VCaP (cell line): ENCODE results near the gene HAPSTR1.

Source experiments
- H3K27ac ChIP-seq: fragments of 450-650 bp; 2 replicates; pipeline ENCODE4 v1.5.1; 2017
- TF ChIP-seq, protein P1 (sequence below): fragments of 450-650 bp; conservative IDR thresholded peaks from 2 replicates; pipeline ENCODE4 v1.5.1; 2017; ENCODE audit warnings: mild to moderate bottlenecking, moderate library complexity

Gene HAPSTR1

DNA sequence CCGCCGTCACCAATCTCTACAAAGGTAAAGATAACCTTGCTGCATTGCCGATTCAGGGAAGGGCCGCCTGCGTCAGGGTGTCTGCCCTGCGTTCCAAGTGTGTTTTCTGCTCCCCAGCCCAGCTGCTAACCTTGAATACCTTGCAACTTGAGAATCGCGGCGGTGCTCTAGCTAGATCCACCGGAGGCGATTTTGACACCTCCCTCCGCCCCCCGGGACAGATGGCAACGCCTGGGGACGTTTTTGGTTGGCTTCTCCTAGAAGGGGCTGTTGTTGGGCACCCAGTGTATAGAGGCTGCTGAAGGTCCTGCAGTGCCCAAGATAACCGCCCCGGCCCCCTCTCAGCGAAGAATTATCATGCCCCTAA is 1.5 kb downstream of the HAPSTR1 start:
- peak overlapping the region; percentile 89 for H3K27ac ChIP-seq
- TF ChIP-seq, protein P1, sequence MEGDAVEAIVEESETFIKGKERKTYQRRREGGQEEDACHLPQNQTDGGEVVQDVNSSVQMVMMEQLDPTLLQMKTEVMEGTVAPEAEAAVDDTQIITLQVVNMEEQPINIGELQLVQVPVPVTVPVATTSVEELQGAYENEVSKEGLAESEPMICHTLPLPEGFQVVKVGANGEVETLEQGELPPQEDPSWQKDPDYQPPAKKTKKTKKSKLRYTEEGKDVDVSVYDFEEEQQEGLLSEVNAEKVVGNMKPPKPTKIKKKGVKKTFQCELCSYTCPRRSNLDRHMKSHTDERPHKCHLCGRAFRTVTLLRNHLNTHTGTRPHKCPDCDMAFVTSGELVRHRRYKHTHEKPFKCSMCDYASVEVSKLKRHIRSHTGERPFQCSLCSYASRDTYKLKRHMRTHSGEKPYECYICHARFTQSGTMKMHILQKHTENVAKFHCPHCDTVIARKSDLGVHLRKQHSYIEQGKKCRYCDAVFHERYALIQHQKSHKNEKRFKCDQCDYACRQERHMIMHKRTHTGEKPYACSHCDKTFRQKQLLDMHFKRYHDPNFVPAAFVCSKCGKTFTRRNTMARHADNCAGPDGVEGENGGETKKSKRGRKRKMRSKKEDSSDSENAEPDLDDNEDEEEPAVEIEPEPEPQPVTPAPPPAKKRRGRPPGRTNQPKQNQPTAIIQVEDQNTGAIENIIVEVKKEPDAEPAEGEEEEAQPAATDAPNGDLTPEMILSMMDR: no peak

DNA sequence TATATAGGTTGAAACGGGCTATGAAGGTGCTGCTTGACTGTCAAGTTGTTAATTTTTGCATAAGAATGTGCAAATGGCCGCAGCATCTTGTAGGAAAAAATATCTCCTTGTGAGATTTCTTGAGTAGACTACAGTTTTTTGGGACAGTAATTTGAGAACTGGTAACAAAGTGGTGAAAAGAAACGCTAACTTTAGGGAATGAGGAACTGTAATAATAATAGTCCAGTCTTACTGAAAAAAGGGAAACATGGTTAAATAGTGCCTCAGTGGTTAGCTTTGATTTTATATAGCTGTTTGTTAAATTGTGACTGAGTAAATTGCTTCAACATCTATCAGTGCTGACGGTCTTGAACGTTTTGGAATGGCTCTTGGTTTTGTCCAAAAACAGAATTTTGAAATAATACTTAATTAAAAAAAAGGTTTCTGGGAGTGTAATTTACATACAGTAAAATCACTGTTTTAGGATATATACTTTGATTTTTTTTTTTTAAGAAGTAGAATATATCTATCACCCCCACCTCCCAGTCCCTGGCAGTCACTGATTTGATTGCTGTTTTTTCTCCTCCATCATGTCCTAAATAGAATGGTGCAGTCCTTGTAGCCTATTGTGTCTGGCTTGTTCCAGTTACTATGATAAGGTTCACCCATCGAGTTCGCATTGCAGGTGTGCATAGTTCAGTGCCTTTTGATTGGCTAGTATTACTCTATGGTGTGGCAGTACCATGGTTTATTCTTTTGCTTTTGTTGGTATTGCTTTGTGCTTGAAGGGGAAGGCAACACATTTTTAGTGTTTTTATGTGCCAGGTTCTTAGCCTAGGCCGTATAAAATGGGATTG is 2.8 kb downstream of the HAPSTR1 start:
- TF ChIP-seq, protein P1: no peak
- peak overlapping the region; percentile 89; the same call in 1 of the 2 replicates for H3K27ac ChIP-seq

DNA sequence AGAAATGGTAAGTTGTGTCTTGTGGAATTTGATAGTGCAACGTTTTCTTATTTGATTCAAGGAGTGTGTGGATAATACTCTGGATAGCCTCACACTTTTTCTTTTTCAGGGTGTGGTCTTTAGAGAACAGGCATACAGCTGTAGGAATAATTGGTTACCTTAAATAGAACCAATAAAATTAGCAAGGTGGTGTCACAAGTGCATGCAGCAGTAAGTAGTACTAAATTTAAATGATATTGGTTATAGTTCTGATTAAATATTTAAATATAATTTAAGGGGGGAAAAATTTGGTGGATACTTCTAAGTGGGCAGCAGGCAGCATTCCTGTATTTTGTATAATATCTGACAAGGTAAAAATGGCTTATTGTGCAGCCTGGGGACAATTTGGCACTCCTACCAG is 3.7 kb downstream of the HAPSTR1 start:
- TF ChIP-seq, protein P1: no peak
- H3K27ac ChIP-seq: no peak overlapping the region

DNA sequence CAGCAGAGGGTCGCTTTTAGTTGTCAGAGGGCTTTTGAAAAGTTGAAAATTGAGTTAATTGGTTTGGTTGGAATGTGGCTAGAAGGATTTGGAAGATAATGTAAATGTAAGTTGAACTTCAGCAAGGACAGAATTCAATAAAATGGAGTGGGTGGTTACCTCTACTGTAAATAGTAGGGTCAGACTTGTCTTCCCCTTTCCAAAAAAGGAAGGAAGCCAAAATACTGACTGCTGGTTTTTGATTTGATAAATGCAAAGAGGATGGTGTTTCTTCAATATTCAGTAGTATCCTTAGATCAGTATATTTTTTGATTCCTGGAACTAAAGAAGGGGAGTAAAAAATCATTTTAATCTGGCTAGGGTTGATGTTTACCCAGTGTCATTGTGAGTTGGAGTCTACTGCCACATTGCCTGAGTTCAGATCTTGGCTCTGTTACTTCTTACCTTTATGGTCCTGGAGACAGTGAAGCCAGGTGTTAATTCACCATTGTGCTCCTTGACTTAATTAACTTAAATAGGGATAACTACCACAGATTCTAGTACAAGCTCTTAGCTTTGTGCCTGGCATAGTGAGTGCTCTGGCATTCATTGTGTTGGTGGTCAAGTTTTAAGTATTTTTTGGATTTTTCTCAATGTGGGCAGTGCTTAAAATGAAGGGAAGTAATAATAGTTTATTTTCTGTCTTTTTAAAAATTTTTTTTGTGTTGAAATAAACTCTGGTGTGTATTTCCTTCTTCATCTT is 4.4 kb downstream of the HAPSTR1 start:
- H3K27ac ChIP-seq: no peak overlapping the region
- TF ChIP-seq, protein P1: no peak

DNA sequence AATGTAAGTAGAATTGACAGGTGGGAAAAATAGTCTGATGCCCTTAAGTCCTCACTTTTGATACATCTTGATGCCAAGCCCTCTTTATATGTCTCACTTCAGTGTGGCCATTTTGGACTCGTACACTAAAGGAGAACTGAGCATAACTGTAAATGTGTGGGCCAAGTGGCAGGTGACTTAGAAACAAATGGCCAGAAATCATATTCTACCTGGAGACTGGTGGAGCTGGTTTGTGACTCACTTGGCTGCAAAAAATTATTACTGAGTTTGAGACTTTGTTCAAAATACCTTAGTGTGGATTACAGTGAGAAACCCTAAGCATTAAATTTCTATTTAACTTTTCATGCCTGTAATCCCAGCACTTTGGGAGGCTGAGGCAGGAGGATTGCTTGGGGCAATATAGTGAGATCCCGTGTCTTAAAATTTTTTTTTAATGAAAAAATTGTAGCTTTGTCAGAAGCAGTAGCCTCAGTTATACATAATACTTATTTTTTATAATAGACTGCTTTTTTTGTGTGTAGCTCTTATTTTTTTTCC is 5.0 kb downstream of the HAPSTR1 start:
- no peak overlapping the region for H3K27ac ChIP-seq
- TF ChIP-seq, protein P1: no peak

DNA sequence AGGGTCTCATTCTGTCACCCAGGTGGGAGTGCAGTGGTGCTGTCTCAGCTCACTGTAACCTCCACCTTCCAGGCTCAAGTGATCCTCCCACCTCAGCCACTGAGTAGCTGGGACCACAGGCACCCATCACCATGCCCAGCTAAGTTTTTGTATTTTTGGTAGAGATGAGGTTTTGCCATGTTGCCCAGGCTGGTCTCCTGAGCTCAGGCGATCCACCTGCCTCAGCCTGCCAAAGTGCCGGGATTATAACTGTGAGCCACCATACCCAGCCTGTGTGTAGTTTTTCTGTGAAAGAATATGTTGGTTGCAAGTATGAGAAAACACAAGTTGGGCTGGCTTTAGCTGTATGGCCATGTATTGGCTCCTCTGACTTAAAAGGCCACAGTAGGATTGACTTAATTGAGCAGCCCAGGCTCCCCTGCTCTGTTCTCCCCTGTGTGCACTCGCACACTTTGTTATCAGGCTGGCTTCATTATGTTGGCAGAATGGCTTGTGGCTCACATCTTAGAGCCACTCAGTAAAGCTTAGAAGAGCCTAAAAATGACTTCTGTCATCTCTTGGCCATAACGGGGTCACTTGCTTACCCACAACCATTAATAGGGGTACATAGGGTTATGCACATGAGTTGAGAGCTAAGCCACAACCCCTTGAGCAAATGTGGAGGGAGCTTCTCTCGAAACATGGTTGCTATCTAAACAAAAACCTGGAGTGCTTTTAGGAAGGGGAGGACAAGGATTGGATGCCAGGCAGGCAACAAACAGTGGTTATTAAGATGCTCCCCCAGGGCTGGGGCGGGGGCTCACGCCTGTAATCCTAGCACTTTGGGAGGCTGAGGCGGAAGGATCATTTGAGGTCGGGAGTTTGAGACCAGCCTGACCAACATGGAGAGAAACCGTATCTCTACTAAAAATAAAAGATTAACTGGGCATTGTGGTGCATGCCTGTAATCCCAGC is 6.1 kb downstream of the HAPSTR1 start:
- H3K27ac ChIP-seq: no peak overlapping the region
- TF ChIP-seq, protein P1: no peak
